Renal cortical epithelial cell (primary cell): Measurements from ENCODE around the gene MED26. TPM values are rescaled to one million over a fixed set of nuclear protein-coding genes. Genes with fewer than 3 reads are reported as not detected.

Experiments
- DNase-seq: peaks from one replicate; pipeline ENCODE4 v3.0.0-alpha.2; 2011; ENCODE audit warnings: low read depth
- total RNA-seq: library from RNA; depleted of rRNA; stranded (reverse); fragments of >200 nt; gene quantifications from 2 replicates; pipeline ENCODE4 v1.2.3, GENCODE V29; 2014

Gene MED26
- total RNA-seq, 1 donor from 2014 or later = 6.9 TPM

GRCh38 chr19:16589917-16590316 lies 38.1 kb downstream of the MED26 start:
- no peak for DNase-seq

- no peak for DNase-seq
Observed at GRCh38 chr19:16588824-16589577, 39.0 kb downstream of the MED26 start.

- DNase-seq = no peak
Observed at GRCh38 chr19:16587833-16588823, 39.9 kb downstream of the MED26 start.

DNA sequence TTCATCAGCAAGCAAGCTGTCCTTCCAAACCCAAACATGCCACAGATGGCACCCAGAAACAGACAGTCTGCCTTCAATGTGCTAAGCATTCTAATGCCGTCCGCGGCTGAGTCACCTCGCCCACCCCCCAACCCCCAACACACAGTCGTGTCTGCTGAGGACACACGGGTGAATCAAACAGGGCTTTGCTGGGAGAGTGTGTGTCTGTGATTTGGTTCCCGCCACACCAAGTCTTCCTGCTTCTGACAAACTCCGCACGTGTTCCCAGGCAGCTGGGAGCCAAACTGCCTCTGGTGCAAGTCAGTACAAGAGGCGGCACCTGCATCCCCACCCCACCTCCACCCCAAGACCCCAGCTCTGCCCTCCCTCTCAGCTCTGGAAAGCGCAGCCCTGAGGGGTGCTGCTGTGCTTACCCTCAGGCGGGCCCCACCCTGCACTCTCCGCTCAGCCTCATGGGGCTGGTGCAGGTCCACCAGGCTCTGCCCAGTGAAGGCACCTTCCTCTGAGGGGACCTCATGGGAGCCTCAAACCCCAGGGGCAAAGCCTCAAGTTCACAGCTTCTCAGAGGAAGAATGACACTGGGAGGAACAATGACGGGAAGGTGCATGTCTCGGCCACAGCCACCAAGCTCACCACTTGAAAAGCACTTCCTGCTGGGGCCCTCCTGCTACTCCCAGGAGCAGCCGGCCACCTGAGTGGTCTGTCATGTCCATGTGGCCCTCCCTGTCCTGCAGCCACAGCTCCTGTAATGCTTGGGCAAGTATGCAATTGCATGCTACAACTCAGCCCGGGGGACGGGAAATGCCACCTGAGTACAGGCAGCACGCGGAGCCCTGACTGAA lies 40.8 kb downstream of the MED26 start:
- no peak for DNase-seq

GRCh38 chr19:16586477-16586871 lies 41.5 kb downstream of the MED26 start:
- no peak for DNase-seq

- peak; percentile 74 for DNase-seq
Observed at GRCh38 chr19:16585808-16586476, 42.1 kb downstream of the MED26 start.

DNA sequence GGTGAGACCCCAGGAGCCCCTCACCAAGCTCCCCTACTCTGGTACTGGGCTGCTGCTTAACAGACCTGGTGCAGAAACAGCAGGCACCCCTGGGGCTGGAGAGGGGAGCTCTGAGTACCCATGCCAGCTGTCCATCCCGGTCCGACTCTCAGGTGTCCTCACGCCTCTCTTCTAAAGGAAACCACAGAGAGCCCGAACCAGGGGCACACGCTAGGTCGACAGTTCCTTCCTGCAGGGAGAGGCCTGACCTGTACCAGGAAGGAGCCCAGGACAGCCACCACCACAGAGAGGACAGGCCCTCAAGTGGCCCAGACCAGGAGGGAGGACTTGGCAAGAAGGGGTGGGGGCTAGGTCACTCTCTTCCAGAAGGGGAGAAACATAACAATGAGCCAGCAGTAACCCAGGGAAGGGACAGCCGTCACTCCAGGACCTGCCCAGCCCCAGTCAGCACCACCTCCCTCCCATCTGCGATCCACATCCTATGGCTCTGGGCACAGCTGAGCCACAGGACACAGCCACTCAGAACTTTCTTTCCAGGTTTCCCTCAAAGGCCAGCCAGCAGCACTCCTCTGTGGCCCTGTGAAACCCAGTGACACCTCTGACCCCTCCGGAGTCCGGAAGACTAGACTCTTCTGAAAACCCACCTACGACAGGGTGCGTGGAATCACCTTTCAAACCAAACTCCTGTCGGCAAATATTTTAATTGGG lies 42.8 kb downstream of the MED26 start:
- no peak for DNase-seq

GRCh38 chr19:16584248-16585093 lies 43.5 kb downstream of the MED26 start:
- peak; percentile 65 for DNase-seq

- no peak for DNase-seq
Observed at GRCh38 chr19:16582486-16583261, 45.3 kb downstream of the MED26 start.

DNA sequence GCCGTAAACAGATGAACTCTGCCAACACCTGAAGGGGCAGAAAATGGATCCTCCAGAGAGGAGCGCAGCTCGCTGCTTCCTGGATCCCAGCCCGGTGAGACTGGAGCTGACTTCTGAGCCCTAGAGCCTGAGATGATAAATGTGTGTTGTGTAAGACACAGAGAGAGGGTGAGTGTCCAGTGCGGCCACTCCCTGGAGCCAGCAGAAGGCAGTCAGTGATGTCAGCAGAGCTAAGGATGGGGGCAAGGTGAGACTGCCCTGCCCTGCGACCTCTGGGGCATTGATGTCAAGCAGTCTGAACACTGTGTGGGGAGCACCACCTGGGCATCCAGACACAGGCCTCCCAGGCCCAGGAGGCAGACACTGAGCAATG lies 46.0 kb downstream of the MED26 start:
- no peak for DNase-seq

DNA sequence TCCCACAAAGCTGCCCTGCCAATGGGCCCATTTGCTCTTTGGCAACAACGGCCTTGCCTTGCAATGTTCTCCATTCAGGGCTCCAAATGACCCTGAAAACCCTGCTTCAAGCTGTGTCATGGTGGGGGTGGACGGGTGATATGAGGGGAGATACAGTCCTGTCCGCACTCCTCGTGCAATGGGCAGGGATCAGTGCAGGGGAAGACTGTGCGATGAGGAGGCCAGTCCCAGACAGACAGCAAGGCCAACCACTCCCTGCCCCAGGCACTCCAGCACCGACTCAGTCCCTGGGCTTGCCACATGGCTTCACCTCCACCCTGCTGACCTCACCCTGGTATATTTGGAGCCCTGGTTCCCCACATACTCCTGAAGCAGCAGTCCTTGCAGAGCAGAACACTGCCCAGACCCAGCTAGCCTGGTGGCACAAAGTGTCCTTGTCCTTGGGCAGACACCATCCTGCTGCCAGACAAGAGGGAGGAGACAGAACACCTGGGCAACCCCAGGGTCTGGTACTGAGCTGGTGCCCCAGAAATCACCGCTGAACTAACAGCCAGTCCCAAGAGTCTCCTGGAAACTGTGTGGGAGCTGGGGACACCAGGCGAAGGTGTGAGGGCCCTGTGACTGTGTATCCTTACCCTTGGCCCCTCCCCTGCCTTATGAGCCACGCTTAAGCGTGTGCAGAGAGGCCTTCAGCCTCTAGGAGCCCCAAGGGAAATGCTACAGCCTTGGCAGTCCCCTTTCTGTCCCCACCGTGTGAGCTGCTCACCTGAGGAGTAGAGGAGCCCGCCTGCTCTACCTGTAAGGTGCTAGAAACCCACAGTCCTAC lies 46.6 kb downstream of the MED26 start:
- no peak for DNase-seq

GRCh38 chr19:16579381-16579780 lies 48.6 kb downstream of the MED26 start:
- DNase-seq = no peak

DNA sequence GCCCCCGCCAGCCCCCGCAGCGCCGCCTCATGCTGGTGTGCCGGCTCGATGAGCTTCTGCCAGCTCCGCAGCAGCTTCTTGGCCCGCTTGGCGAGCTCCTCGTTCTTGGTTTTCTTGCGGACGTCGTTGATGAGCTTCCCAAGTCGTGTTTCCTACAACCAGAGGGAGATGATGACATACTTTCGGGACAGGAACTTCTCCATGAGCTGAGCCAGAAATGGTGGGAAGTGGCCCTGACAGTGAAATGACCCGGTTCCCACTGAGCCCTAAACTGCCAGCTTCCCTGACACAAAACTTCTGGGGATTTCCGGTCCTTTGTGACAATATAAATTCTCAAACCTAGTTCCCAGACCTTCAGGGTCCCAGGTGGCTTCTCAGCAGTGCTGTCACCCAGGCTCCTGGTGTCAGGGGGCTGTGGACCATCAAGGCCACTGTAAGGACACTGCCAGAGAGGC lies 50.4 kb downstream of the MED26 start:
- no peak for DNase-seq

GRCh38 chr19:16576690-16577530 lies 51.1 kb downstream of the MED26 start:
- DNase-seq = no peak

DNA sequence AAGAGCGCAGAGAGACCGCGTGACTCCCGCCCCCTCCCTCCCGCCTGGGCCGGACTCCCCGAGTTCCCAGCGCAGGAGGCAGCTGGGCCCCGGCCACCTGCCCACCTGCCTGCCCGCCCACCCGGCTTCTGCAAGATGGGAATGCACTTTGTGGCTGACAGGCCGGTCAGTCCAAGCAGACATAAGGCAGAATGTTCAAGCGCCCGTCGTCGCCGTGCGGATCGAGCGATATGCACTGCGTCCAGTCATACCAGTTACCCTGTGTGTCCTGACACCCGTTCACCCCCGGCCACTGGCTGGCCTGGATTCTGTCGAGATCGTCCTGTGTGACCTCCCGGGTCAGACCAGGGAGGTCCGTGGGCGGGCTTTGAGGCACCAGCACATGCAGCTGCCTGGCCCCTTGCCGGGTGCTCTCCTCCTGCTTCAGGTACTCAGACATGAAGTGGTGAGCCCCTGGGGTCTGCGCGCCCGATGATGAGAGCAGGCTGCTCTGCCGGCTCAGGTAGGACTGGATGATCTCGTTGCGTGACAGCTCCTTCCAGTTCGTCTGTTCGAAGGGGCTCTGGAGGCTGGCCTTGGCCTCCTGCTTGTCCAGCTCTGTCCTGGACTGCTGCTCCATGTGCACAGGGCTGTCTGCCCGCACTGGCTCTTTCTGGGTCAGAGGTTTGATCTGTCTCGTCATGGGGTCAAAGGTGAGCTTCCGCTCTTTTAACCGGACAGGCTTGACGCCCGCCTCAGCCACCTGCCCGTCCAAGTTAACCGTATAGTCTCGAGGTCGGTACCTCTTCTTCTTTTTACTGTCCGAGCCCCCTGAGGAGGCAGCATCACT lies 51.9 kb downstream of the MED26 start:
- no peak for DNase-seq

- no peak for DNase-seq
Observed at GRCh38 chr19:16575282-16575681, 52.7 kb downstream of the MED26 start.
